Epithelial cell of proximal tubule (primary cell): ENCODE results near the gene SDHB. TPM values are rescaled to one million over a fixed set of nuclear protein-coding genes. Genes with fewer than 3 reads are reported as not detected.

Source experiments
- DNase-seq: peaks from one replicate; pipeline ENCODE4 v3.0.0-alpha.2; 2011; ENCODE audit warnings: low read depth
- H3K4me3 ChIP-seq: 2 replicates; pipeline ENCODE4 v1.5.1; 2011; ENCODE audit warnings: low read depth, mild to moderate bottlenecking, low read length
- total RNA-seq: library from RNA; depleted of rRNA; stranded (reverse); fragments of >200 nt; gene quantifications from 2 replicates; pipeline ENCODE4 v1.2.3, GENCODE V29; 2015
- TF ChIP-seq, protein P1 (sequence below): conservative IDR thresholded peaks from 2 replicates; pipeline ENCODE4 v1.5.1; 2012; ENCODE audit warnings: low read depth, mild to moderate bottlenecking, low read length

The SDHB gene
- total RNA-seq, 1 donor from 2014 or later, result 118 TPM

- DNase-seq, result no peak
- TF ChIP-seq, protein P1, sequence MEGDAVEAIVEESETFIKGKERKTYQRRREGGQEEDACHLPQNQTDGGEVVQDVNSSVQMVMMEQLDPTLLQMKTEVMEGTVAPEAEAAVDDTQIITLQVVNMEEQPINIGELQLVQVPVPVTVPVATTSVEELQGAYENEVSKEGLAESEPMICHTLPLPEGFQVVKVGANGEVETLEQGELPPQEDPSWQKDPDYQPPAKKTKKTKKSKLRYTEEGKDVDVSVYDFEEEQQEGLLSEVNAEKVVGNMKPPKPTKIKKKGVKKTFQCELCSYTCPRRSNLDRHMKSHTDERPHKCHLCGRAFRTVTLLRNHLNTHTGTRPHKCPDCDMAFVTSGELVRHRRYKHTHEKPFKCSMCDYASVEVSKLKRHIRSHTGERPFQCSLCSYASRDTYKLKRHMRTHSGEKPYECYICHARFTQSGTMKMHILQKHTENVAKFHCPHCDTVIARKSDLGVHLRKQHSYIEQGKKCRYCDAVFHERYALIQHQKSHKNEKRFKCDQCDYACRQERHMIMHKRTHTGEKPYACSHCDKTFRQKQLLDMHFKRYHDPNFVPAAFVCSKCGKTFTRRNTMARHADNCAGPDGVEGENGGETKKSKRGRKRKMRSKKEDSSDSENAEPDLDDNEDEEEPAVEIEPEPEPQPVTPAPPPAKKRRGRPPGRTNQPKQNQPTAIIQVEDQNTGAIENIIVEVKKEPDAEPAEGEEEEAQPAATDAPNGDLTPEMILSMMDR, result no peak
- no peak overlapping the region for H3K4me3 ChIP-seq
These were observed 25.4 kb upstream of the SDHB start for GRCh38 chr1:17078991-17079868.

- TF ChIP-seq, protein P1, result peak; percentile 47
- no peak overlapping the region for H3K4me3 ChIP-seq
- no peak for DNase-seq
These were observed 21.8 kb upstream of the SDHB start for GRCh38 chr1:17075470-17076255.

DNA sequence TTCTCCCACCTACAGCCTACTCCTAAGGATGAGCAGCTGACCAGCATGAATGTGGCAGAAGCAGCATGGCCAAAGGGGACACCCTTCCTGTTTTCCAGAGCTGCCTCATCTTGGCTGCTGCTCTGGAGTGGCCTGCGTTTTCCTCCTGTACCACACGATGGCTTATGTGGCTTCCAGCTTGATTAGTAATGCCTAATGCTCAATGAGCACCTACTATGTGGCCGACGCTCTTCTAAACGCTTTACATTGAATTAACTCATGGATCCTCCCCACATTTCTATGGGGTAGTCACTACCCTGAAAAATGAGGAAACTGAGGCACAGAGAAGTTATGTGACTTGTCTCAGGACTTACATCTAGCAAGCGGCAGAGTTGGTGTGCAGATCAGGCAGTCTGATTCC lies 18.0 kb upstream of the SDHB start:
- no peak for DNase-seq
- TF ChIP-seq, protein P1, result no peak
- H3K4me3 ChIP-seq, result no peak overlapping the region

- H3K4me3 ChIP-seq, result no peak overlapping the region
- TF ChIP-seq, protein P1, result no peak
- no peak for DNase-seq
These were observed 16.3 kb upstream of the SDHB start for GRCh38 chr1:17070163-17070525.

DNA sequence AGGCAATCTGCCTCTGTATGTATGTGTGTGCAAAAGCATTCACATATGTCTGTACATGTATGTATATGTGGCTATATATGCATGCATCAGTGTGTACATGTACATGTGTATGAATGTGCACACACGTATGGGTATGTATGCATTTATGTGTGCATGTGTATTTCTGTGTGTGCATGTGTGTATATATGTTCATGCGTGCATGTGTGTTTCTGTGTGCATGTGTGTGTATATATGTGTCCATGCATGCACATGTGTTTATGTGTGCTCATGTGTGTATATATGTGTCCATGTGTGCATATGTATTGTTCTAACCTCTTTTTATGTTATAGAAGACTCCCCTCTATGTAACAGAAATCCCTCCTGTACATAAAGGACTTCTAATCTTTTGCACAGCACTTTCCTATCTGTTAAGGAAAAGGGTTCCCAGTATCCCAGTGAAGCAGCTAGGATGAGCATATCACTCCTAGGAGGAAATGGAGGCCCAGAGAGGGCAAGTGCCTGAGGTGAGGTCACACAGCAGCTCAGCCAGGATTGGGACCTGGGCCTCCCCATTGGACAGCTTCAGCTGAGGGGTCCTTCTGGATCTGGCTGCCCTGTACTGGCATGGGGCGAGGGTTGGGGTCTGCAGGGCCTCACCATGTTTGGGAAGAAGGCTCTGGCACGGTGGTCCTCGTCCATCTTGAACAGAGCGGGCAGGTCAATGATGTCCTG lies 15.8 kb upstream of the SDHB start:
- H3K4me3 ChIP-seq, result no peak overlapping the region
- TF ChIP-seq, protein P1, result no peak
- no peak for DNase-seq

DNA sequence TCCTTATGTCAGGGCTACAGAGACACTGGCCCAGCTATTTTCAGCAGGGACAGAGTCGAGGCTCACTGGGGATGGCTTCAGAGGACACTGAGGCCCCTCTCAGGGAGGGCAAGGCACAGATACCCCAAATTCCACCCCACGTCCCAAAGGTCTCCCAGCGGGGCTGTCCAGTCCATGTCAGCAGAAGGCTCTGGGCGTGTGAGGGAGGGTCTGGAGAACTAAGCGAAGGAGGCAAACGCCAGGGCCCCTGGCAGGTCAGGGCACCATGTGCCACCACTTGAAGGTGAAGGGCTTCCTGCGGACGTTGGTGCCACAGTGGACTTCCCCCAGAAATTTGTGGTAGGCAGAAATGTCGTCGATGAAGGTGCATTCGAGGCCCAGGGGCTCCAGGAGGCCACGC lies 15.0 kb upstream of the SDHB start:
- DNase-seq, result no peak
- H3K4me3 ChIP-seq, result no peak overlapping the region
- TF ChIP-seq, protein P1, result no peak
